ENCODE data around the gene SEZ6L.

Gene SEZ6L

DNA sequence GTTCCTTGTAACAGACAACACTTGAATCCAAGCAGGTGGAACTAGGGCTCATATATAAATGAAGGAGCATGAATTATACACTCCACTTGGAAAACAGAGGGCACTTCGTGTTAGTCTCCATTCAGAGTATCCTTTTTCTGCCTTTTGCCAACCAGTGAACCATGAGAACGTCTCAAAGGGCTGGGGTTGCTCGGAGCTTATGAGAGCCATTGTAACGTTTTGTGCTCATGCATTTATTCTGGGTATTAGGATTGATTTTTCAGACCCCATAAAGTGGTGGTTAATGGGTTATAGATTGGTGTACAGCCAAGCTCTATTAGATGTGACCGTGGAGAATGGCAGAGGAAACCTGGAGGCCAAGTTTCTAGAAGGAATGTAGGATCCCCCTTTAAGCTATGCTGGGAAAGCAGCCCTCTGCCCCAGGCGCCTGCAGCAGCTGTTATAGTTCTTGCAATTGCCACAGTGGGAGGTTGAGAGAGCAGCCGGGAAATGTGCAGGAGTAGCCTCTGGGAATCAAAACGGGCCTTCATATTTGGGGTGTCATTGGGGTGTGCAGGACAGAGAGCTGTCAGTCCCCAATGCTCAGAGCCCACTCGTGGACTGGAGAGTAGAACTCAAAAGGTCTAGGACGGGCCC lies 205.2 kb downstream of the SEZ6L start:
- no peak for FAIRE-seq
- DNase-seq (ENCODE audit: insufficient read length): no peak
- no peak for TF ChIP-seq TAF1 (IDR thresholded peaks at IDR 0.05; ENCODE audit: borderline replicate concordance, low read depth, low read length)

GRCh38 chr22:26377170-26377830 lies 208.0 kb downstream of the SEZ6L start:
- TF ChIP-seq POLR2AphosphoS5 (IDR thresholded peaks at IDR 0.05; ENCODE audit: low read depth, low read length) (no peak), TAF1 (IDR thresholded peaks at IDR 0.05; ENCODE audit: borderline replicate concordance, low read depth, low read length) (no peak), POLR2A (IDR thresholded peaks at IDR 0.05; ENCODE audit: low read depth, low read length) (no peak)
- no peak for FAIRE-seq
- no peak for DNase-seq (ENCODE audit: insufficient read length)

GRCh38 chr22:26380072-26380830 lies 211.0 kb downstream of the SEZ6L start:
- no peak for DNase-seq (ENCODE audit: insufficient read length)
- TF ChIP-seq POLR2A (IDR thresholded peaks at IDR 0.05; ENCODE audit: low read depth, low read length): no peak
- no peak for TF ChIP-seq POLR2AphosphoS5 (IDR thresholded peaks at IDR 0.05; ENCODE audit: low read depth, low read length)
- TF ChIP-seq TAF1 (IDR thresholded peaks at IDR 0.05; ENCODE audit: borderline replicate concordance, low read depth, low read length): no peak
- no peak for FAIRE-seq

GRCh38 chr22:26382782-26383181 lies 213.5 kb downstream of the SEZ6L start:
- FAIRE-seq (no peak), DNase-seq (ENCODE audit: insufficient read length) (no peak)
- TF ChIP-seq TAF1 (IDR thresholded peaks at IDR 0.05; ENCODE audit: borderline replicate concordance, low read depth, low read length) (no peak), POLR2AphosphoS5 (IDR thresholded peaks at IDR 0.05; ENCODE audit: low read depth, low read length) (no peak), POLR2A (IDR thresholded peaks at IDR 0.05; ENCODE audit: low read depth, low read length) (no peak)

GRCh38 chr22:26383968-26384556 lies 214.8 kb downstream of the SEZ6L start:
- FAIRE-seq: no peak
- DNase-seq (ENCODE audit: insufficient read length): no peak
- TF ChIP-seq POLR2AphosphoS5 (IDR thresholded peaks at IDR 0.05; ENCODE audit: low read depth, low read length): no peak
- TF ChIP-seq TAF1 (IDR thresholded peaks at IDR 0.05; ENCODE audit: borderline replicate concordance, low read depth, low read length): no peak
- no peak for TF ChIP-seq POLR2A (IDR thresholded peaks at IDR 0.05; ENCODE audit: low read depth, low read length)

GRCh38 chr22:26385164-26385563 lies 215.9 kb downstream of the SEZ6L start:
- TF ChIP-seq TAF1 (IDR thresholded peaks at IDR 0.05; ENCODE audit: borderline replicate concordance, low read depth, low read length) (no peak), POLR2AphosphoS5 (IDR thresholded peaks at IDR 0.05; ENCODE audit: low read depth, low read length) (no peak), POLR2A (IDR thresholded peaks at IDR 0.05; ENCODE audit: low read depth, low read length) (no peak)
- DNase-seq (ENCODE audit: insufficient read length): no peak
- FAIRE-seq: no peak

GRCh38 chr22:26389125-26389524 lies 219.9 kb downstream of the SEZ6L start:
- no peak for FAIRE-seq
- no peak for DNase-seq (ENCODE audit: insufficient read length)
- TF ChIP-seq POLR2AphosphoS5 (IDR thresholded peaks at IDR 0.05; ENCODE audit: low read depth, low read length): no peak
- TF ChIP-seq TAF1 (IDR thresholded peaks at IDR 0.05; ENCODE audit: borderline replicate concordance, low read depth, low read length): no peak
- TF ChIP-seq POLR2A (IDR thresholded peaks at IDR 0.05; ENCODE audit: low read depth, low read length): no peak

DNA sequence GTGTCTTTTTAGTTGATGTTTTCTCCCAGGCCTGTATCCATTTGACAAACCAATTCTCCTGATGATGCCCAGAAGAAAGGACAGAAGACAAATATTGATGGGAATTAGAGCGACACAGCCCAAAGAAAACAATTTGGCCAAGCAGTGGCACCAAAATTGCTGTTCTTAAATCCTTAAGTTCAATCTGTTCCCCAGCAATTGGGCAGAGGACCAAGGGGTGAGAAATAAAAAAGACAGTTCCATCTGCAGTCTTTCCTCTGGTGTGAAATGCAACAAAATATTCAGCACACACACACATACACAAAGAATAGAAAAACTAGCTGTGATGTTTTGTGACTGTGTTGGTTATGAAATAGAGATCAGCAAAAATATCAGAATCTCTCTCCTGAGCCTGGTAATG lies 221.8 kb downstream of the SEZ6L start:
- TF ChIP-seq POLR2A (IDR thresholded peaks at IDR 0.05; ENCODE audit: low read depth, low read length): no peak
- TF ChIP-seq POLR2AphosphoS5 (IDR thresholded peaks at IDR 0.05; ENCODE audit: low read depth, low read length): no peak
- no peak for TF ChIP-seq TAF1 (IDR thresholded peaks at IDR 0.05; ENCODE audit: borderline replicate concordance, low read depth, low read length)
- DNase-seq (ENCODE audit: insufficient read length) (no peak), FAIRE-seq (no peak)

- DNase-seq (ENCODE audit: insufficient read length) (no peak), FAIRE-seq (no peak)
- TF ChIP-seq POLR2AphosphoS5 (IDR thresholded peaks at IDR 0.05; ENCODE audit: low read depth, low read length): no peak
- TF ChIP-seq POLR2A (IDR thresholded peaks at IDR 0.05; ENCODE audit: low read depth, low read length): no peak
- TF ChIP-seq TAF1 (IDR thresholded peaks at IDR 0.05; ENCODE audit: borderline replicate concordance, low read depth, low read length): no peak
Observed at GRCh38 chr22:26391623-26392022, 222.4 kb downstream of the SEZ6L start.

- no peak for FAIRE-seq
Observed at GRCh38 chr22:26393929-26394328, 224.7 kb downstream of the SEZ6L start.

DNA sequence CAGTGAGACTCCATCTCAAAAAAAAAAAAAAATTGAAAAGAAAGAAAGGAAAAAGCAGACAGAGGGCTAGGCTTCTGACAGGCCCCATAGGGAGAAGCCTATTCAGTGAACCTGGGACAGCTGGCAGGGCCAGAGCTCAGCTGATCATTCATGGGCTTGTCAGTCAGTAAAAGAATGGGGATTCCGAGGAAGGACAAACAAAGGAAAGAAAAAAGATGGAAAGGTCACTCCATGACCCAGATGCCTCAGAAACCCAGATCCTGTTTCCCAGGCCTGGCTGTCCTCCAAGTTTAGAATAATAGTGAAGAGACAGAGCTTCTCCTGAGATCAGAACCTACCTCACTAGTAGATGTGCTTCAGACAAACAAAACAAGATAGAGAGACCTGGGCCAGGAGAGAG lies 225.5 kb downstream of the SEZ6L start:
- no peak for TF ChIP-seq TAF1 (IDR thresholded peaks at IDR 0.05; ENCODE audit: borderline replicate concordance, low read depth, low read length)
- no peak for FAIRE-seq
- DNase-seq (ENCODE audit: insufficient read length): no peak

More at GRCh38 chr22:26393929-26394328, 224.7 kb downstream of the SEZ6L start:
- TF ChIP-seq TAF1 (IDR thresholded peaks at IDR 0.05; ENCODE audit: borderline replicate concordance, low read depth, low read length) (no peak), POLR2A (IDR thresholded peaks at IDR 0.05; ENCODE audit: low read depth, low read length) (no peak), POLR2AphosphoS5 (IDR thresholded peaks at IDR 0.05; ENCODE audit: low read depth, low read length) (no peak)
- no peak for DNase-seq (ENCODE audit: insufficient read length)
